HL-60 (cell line): ENCODE results near the gene CALM3.

Experiments used
- DNase-seq, 2 experiments: peaks; one replicate each; pipeline ENCODE4 v3.0.0-alpha.2; 2010 to 2020; ENCODE audit warnings: low read depth in 1 of 2, low spot score in 1 of 2
- H3K27ac ChIP-seq: fragments of 250-450 bp; sonication (Bioruptor Pico); replicated peaks from 2 replicates; pipeline ENCODE4 v1.5.1; 2020; ENCODE audit warnings: mild to moderate bottlenecking, moderate library complexity
- H3K27me3 ChIP-seq: fragments of 250-450 bp; sonication (Bioruptor Pico); 2 replicates; pipeline ENCODE4 v1.5.1; 2021; ENCODE audit warnings: mild to moderate bottlenecking, moderate library complexity; ENCODE audit not compliant: insufficient read depth, poor library complexity, severe bottlenecking
- H3K4me3 ChIP-seq: replicated peaks from 2 replicates; pipeline ENCODE4 v1.5.1; 2011; ENCODE audit warnings: mild to moderate bottlenecking, control low read depth, low read length; ENCODE audit not compliant: insufficient read depth
- CTCF ChIP-seq: IDR thresholded peaks from one replicate; pipeline ENCODE4 v1.5.1; 2011; ENCODE audit warnings: low read length, control low read depth, inconsistent platforms; ENCODE audit not compliant: insufficient read depth
- GABPA ChIP-seq: IDR thresholded peaks from 2 replicates; pipeline ENCODE4 v1.6.1; 2012; ENCODE audit warnings: low read depth
- POLR2AphosphoS5 ChIP-seq: IDR thresholded peaks from 2 replicates; pipeline ENCODE4 v1.6.1; 2012; ENCODE audit warnings: low read depth
- REST ChIP-seq: IDR thresholded peaks from 2 replicates; pipeline ENCODE4 v1.6.1; 2012; ENCODE audit warnings: low read depth; ENCODE audit not compliant: insufficient replicate concordance
- SPI1 ChIP-seq: IDR thresholded peaks from 2 replicates; pipeline ENCODE4 v1.6.1; 2012; ENCODE audit warnings: low read depth, mild to moderate bottlenecking, borderline replicate concordance

Gene CALM3

GRCh38 chr19:46618670-46619231 is 17.6 kb downstream of the CALM3 start:
- Histone ChIP-seq H3K4me3 (no peak overlapping the region), H3K27me3 (no peaks in the 10 kb centered on the region), H3K27ac (no peak overlapping the region)
- no peak for DNase-seq
- TF ChIP-seq CTCF (no peak), GABPA (no peak), POLR2AphosphoS5 (no peak), SPI1 (no peak), REST (no peak)

- Histone ChIP-seq H3K27ac (no peak overlapping the region), H3K4me3 (no peak overlapping the region), H3K27me3 (no peaks in the 10 kb centered on the region)
- no peak for TF ChIP-seq CTCF
- TF ChIP-seq GABPA: no peak
- TF ChIP-seq SPI1: no peak
- TF ChIP-seq POLR2AphosphoS5: no peak
- TF ChIP-seq REST: no peak
- DNase-seq: no peak
These were observed 19.1 kb downstream of the CALM3 start for GRCh38 chr19:46620267-46620666.

- Histone ChIP-seq H3K27me3 (no peaks in the 10 kb centered on the region), H3K4me3 (no peak overlapping the region)
These were observed 19.6 kb downstream of the CALM3 start for GRCh38 chr19:46620716-46621115.

More at GRCh38 chr19:46620716-46621115, 19.6 kb downstream of the CALM3 start:
- DNase-seq: no peak
- no peak overlapping the region for H3K27ac ChIP-seq
- TF ChIP-seq GABPA (no peak), CTCF (no peak), SPI1 (no peak), REST (no peak), POLR2AphosphoS5 (no peak)
